Activated CD8-positive, alpha-beta memory T cell treated with anti-CD3 and anti-CD28 coated beads, Interleukin-2, amount 50 U/mL, for 48 hours (primary cell): ENCODE results near the gene CLIC3.
A peak's percentile ranks its signal among the peaks of the same experiment; 100 is the strongest.

ENCODE experiments used
- DNase-seq: peaks from one replicate; pipeline ENCODE4 v3.0.0-alpha.2; 2020

The CLIC3 gene

DNA sequence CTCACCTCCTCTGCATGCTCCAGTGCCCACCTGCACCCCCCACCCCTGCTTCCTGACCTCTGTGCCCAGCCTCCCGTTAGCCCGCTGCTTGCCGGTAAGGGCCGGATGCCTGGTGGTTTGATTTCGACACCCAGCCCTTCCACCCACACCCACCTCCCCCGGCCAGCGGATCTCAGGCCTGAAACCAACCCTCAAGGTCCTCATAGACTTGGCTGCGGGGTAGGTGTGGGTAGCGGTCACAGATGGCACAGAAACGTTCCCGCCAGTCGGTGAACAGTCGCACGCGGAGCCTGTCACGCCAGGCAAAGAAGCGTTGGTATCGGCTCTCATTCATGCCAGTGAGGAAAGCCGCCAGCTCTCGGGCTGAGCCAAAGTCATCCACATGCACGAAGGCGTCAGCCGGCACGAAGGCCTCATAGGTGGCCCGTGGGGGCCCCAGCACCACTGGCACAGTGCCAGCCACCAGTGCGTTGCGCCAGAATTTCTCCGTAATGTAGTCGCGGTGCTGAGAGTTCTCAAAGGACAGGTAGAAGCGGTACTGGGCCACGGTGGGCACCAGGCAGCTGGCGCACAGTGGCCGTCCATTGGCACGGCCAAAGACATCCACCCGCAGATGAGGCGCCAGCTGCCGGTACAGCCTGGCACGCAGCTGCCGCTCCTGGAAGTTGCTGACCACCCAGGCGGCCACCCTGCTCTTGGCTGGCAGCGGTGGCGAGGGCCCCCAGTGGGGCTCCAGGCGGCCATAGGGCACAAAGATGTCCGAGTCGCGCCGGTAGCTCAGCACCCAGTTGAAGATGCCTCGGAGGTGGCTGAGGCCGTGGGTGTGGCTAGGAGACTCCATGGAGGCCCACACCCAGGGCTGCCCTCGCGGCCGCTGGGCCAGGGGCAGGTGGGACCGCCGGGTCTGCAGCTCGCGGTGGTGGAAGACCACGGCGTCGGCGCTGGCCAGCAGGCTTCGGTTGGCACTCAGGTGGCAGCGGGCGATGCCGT lies 34.5 kb upstream of the CLIC3 start:
- peak; percentile 75 for DNase-seq

DNA sequence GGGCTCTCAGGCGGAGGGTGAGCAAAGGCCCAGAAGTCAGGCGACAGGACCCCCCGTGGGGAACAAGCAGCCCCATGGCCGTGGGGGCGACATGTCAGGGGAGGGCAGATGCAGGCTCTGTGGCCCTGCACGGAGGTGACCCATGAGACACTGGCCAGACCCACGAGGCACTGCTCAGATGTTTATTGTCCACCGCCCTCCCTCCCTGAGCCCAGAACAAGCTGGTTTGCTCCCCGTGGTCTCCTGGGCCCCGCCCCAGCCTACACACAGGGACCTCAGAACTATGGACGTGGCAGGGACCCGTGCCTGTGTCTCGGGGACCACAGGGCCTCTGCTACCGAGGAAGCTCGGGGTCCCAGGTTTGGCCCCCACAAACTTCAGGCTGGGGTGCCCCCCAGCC lies 33.6 kb upstream of the CLIC3 start:
- DNase-seq = no peak

DNA sequence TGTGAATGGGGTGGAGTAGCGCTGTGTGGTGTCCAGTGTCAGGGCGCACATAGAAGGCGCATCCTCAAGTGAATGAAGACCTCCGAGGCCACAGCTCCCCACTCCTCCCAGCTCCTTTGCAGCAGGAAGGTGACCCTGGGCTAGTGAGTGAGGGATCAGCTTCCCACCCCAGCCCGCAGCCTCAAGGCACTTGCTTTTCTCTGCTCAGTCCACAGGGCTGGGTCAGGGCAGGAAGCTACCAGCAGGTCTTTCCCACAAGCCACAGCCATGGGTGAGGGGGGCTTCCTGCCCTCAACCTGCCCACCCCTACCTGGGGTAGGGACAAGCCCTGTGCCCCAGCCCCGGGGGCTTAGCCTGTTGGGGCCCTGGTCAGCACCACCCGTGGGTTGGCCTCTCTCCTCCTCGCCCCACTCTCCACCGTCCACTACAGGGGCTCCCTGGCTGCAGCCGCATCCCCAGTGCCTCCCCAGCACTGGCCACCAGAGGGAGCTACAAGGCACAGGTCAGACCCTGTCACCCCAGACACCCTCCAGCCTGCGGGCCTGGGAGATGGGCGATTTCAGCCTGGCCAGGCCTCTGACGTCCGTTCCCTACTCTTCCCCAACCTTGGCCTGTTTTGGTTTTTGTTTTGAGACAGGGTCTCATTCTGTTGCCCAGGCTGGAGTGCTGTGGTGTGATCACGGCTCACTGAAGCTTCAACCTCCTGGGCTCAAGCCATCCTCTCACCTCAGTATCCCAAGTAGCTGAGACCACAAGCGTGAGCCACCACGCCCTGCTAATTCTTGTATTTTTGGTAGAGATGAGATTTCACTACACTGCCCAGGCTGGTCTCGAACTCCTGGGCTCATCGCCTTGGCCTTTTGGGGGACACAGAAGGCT lies 32.9 kb upstream of the CLIC3 start:
- DNase-seq = peak; percentile 93

DNA sequence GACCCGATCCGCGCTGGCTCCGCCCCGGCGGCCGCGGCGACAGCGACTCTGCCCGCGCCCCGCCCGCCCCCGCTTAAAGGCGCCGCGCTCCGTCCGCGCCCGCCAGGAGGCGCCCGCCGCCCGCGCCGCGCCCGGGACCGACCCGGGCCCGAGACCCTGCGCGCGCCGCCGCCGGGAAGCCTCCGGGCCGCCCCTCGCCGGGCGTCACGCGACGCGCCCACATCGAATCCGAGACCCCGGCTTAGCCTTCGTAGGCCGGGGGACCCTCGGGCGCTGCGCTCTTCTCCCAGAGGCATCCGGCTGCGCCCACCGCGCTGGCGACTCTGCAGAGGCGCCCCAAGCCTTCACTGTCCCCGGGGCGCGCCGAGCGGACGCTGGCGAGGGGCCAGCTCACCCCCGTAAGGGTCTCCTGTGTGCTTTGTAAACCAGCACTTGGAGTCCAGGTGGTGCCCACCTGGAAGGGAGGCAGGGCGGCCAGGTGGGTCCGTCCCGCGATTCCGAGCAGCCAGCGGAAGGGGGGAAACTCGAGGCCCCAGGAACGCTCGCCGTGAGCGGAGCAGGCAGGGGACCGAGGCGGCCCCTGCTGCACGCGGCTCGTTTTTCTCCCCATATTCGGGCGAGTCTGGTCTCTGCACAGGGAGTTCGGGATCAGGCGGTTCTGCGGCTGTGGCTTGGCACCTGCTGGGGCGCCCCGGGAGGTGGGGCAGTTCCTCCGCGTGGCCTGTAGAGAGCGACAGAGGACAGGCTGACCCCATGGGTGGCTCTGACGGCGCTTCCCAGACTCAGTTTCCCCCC lies 32.1 kb upstream of the CLIC3 start:
- DNase-seq = peak; percentile 84

DNA sequence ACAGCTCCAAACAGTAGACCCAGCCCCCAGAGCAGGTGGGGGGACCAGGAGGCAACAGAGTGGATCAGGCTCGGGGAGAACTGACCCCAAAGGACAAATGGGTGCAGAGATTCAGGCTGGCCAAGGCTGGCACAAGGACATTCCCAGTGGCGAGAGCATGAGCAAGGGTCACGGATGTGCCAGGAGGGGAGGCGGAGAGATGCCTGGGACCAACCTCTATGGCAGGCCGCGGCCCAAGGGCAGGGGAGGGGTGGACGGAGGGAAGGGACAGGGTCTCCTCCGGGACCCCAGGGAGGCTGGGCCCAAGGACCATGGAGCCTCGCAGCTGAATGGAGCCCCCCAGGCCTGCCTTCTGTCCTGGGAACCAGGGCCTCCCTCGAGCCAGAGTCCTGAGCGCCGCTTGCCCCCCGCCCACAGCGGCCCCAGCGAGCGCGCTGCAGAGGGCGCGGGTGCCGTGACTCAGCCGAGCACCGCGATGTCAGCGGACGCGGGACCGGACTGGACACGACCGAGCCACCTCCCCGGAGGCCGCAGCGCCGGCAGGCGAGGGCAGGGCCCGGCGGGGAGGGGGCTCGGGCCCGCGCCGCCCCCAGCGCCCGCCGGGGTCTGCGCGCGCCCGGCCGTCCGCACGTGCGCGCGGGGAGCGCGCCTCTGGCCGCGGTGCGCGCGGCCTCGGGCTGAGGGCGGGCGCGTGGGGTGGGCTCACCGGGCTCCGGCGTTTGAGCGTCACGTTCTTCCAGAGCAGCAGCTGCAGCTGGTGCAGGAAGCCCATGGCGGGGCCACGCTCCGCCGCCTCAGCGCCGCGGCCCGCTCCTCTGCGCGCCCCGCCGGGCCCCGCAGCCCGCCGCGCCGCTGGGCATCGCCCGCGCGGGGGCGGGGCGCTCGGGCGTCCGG lies 31.2 kb upstream of the CLIC3 start, which contains the start of gene ABCA2:
Gene ABCA2, minus strand, starts transcription at position 869 of the 894 bp plus-strand sequence. Its CDS starts 97 bp downstream, at position 772.
- no peak for DNase-seq

DNA sequence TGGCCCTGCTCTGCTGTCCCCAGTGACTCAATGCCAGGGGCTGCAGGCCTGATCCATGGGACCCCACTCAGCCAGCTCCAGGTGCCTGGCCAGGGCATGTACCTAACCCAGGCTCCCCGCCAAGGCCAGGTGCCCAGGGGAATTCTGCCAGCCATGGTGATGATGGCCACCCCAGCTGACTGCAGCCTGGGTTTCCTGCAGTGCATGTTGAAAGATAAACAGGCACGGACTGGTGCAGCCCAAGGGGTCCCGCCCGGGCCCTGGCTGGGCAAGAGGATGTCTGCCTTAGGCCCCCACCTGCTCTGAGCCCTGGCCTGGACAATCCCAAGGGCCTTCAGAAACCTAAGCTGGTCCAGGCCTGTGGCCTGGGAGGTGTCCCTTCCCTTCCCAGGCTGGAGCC lies 30.5 kb upstream of the CLIC3 start:
- DNase-seq = no peak

DNA sequence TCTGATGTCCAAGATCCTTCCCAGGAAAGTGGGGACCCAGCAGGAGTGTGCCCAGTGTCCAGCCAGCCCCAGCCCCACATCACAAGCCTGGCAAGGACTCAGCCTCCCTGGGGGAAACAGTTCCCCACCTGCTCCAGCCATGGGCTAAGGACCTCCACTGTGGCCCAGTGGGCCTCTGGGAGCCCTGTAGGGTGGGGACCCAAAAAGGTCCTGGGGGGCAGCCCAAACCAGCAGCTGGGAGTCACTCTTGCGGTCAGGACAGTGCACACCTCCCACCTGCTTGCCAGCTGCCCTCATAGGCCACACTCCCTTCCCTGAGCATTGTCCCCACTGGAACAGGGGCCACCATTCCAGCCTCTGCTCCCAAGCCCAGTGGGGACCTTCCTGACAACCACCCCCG lies 30.0 kb upstream of the CLIC3 start:
- DNase-seq = no peak

DNA sequence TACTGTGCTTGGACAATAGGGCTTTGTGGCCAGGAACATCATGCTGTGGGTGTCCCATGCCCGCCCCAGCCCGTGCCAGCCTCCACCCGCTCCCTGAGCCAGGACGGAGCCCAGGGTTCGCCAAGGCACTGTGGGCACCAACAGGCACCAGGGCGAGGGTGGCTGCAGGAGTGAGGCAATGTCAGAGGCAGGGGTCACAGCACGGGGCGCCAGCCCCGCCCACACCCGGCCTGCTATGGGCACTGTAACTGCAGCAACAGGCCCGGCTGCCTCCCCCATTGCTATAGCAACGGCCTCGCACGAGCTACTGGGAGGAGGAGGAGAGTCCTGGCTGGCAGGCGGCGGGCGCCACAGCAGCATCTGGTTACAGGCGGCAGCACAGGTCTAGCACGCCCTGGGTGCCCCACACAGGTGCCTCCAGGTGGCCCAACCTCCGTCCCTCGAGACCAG lies 29.2 kb upstream of the CLIC3 start:
- no peak for DNase-seq

DNA sequence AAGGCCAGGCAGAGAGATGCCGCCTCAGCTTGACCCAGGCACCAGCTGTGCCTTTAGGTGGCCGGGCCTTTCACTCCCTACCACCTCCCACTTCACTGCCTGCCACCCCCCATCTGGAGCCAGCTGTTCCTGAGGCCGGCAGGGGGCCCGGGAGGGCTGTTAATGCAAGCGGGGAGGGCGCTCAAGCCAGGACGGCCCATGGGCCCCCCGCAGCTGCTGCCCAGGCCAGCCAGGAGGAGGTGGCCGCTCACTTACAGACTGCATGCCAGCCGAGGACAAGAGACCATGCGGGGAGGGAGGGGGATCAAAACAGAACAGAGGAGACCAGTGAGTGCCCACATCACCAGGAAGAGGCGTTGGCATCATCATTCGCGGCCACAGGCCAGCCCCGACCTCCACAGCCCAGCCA lies 27.2 kb upstream of the CLIC3 start:
- no peak for DNase-seq

DNA sequence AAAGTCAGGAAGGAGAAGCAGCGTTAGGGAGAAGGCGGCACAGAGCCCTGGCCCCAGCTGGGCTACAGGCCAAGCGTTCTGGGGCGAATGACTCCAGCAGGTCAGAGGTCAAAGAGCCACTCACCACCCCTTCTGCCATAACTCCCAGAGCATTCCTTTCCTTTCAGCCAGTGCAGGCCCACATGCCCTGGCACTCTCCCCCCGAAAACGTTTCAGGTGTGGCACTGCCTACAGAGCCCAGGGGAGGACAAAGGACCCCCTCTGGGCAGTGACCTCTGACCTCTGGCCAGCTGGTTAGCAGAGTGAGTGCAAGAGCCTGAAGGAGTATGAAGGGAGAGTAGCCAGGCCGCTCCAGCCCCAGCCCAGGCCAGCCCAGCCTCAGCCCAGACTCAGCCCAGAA lies 26.8 kb upstream of the CLIC3 start:
- DNase-seq = no peak

DNA sequence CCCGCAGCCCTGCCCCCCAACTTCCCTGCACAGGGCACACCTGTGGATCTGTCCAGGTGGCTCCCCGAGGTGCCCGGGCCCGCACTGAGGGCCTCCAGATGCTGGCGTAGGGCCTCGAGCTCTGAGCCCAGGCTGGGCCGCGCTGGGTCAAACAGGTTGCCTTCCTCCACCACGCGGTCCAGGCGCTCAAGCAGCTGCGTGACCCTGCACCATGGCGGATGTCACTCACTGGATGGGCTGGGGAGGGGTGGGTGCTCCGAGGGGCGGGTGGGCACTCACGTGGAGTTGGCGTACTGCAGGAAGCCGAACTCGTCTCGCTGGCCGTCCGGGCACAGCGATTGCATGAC lies 26.3 kb upstream of the CLIC3 start:
- no peak for DNase-seq

DNA sequence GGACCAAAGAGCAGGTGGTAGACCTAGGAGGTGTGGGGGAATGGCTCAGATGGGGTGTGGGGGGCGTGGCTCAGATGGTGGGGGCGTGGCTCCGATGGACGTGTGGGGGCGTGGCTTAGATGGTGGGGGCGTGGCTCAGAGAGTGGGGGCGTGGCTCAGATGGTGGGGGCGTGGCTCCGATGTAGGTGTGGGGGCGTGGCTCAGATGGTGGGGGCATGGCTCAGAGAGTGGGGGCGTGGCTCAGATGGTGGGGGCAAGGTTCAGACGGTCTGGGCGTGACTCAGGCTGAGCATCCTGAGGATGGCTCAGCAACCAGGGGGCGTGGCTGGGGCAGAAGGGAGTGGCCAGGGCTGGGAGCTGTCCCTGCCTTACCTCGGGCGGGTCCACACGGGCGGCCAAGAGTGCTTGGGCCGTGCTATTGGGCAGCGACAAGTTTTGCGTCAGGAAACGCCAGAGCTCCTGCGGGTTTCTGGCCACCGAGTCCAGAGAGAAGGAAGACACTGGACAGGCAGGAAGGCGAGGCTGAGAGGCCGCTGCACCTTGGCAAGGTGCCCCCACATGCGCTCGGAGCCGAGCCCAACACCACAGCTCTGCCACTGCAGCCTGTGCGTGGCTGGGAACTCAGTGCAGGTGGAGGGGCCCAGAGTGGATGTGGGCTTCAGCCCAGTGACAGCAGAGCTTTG lies 25.8 kb upstream of the CLIC3 start:
- DNase-seq = peak; percentile 89

DNA sequence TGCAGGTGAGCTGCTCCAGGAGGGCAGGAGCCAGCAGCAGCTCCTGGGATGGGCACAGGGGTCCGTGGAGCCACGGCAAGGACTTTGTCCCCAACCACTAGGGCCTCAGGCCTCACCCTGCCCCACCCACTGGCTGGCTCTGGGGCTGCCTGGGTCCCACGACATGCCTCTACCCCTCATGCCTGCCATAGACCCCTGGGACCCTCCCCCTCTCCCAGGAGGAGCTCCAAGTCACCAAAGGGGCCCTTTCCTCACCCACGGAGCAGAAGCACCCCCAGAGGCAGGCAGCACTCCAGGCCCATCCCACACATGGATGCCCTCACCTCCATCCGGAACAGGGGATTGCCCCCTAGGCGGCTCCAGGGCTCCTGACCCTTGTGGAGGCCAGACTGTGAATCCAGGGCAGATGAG lies 25.2 kb upstream of the CLIC3 start:
- DNase-seq = no peak

DNA sequence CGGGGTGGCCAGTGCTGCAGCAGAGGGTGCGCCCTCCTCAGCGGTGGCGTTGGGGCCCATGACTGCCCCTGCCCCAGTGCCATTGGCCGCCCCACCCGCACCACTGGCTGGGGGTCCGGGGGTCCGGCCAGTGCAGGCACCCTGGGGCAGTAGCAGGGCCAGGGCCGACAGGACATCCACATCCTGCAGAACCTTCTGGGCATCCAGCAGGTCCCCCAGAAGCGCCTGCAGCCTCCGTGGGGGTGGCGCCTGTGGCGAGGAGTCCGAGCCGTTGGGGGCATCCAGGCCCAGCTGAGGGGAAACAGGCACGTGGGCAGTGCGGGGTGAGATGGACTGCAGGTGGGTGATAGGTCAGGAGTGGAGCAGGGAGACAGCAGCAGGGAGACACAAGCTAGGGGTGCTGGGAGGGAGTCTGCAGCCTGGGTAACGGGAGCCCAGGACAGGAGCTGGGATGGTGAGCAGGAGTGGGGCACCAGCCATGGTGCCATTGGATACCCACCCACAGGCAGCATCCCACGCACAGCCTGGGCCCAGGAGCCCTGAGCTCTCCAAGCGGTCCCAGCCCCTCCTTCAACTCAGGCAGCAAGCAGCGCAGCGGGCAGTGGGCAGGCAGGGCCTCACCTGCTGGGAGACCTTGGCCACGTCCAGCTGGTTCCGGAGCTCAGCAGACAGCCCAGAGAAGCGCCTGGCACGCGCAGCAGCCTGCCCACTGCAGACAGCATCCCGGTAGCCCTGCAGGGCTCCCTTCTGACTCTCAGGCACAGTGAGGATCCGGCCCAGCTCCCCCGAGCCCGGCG lies 24.6 kb upstream of the CLIC3 start:
- no peak for DNase-seq

DNA sequence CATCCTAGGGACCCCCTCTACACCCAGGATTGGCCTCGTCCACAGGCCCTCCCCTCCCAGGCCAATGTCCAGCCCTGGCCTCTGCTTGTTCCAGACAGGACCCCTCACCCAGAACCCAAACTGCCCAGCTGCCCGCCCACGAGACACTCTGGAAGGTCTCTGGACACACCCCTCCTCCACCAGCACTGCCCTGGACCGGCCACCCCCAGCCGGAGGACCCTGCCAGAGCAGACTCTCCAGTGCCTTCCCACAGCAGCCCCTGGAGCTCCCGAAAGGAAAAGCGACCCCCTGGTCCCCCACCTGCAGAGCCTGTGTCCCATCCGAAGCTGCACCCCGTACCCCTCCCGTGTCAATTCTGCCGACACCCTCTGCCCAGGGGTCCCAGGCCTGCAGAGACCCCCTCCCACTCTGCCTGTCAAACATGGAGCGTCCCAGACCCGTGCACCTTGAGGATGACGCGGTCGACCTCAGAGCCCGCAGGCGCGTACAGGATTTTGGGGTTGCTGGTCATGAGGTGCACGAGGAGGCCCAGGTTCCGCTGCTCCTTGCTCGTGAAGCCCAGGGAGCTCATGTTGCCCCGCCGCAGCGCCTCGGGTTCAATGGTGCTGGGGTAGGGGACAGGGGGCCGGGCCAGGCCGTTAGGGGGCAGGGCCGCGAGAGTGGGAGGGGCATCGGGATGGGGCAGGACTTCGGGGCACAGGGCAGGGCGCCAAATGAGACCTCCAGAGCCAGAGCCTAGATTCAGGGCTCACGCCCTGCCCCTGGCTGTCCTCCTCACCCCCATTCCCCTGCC lies 23.7 kb upstream of the CLIC3 start:
- no peak for DNase-seq

DNA sequence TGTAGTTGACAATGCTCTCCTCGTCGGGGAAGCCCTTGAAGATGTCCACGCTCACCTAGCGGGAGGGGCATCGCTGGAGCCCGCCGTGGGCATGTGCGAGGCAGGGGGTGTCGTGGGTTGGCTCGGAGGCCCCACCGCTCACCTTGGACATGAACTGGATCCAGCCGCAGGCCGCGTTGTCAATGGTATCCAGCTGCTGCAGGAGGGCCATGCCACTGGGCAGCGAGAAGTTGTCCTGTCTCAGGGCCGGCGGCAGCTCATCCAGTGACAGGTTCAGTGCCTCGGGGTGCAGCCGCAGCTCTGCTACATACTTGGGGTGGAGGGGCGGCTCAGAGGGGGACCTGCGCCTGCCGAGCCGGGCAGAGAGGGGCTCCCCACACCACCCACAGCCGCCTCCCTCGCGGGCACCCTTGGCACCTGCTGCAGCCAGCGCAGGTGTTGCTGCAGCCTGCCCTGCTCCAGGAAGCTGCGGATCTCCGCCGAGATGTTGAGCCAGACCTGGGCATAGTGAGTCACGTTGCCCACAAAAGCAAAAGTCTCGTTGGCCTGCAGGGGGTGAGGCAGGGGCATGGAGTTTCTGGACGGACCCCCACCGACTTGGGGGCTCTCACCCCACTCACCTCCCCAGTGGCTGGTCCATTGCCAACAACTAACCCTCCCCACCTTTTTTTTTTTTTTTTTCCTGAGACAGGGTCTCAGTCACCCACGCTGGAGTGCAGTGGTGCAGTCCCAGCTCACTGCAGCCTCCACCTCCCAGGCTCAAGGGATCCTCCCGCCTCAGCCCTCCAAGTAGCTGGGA lies 22.6 kb upstream of the CLIC3 start:
- DNase-seq = no peak

DNA sequence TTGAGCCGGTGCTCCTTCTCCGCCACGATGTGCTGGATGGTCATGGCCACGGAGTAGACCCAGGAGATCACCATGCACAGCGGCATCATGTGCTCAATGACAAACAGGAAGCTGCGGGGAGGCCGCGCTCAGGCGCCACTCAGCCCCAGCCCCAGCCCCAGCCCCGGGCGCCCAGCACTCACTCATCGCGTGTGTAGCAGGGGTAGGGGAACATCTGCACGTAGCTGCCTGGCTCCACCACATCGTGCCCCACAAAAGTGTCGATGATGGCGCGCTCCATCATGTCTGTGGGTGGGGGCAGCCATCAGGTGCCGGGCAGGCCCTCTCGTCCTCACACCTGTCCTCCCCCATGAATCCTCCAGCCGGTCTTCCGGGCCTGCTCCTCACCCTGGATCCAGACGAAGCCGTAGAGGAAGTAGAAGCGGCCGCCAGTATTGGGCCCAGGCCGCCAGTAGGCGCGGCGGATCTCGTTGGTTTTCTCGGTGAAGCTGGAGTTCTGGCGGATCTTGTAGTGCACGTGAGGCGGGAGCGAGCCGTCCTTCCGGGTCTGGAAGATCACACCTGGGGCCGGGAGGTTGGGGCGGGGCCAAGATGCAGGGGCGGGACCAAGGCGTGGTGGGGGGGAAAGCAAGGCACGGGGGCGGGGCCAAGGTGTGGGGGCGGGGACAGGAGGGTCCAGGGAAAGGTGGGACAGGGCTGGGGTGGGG lies 21.6 kb upstream of the CLIC3 start:
- no peak for DNase-seq

DNA sequence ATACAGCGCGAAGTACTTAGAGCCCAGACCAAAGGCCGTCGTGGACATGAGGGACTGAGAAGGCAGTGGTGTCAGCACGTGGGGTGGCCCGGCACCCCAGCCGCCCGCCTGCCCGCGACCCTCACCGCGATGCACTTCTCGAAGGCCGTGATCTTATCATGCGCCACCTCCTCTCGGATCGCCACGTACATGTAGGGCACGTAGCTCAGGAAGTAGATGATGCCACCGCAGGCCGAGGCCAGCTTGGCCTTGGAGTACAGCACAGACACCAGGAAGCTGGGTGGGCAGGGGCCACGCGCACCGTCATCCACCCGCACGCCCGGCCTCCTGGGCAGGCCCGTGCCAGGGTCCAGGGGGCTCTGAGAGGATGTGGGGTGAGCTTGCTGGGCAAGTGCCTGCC lies 20.7 kb upstream of the CLIC3 start:
- no peak for DNase-seq
